ENCODE measurements around the gene GNAT2.

DNA sequence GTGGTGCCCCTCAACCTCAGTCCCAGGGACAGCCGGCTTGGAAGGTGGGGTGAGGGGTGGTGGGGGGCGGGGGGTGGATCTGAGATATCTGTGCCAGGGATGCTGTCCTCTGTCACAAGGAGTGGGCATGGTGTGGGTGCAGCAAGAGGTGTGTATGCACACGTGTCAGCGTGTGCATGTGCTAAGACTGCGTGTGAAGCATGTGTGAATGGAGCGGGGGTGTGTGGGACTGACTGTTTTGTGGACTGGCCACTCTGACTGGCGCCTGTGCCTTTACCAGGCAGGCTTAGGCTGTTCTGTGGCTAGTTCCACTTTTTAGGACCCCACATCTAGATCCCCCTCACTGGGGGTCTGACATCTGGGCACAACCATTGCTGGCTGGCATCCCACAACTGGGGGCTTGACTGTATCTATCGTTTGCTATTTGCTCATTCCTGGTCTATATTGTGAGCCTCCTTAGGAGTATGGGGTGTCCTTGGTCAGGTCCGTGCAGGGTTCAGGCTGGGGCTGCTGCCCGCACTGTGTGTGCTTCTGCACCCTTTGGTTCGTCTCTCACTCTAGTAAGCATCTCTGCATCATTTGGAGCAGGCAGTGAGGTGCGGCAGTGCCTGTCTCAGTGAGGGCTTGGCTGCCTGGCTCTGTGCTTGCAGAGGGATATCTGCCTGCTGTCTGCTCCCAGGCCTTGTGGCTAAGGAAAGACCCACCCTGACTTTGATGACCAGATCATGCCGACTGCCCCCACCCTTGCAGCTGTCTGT, 2.1 kb upstream of the GNAT2 start:
- no peak for TF ChIP-seq POLR2A (IDR thresholded peaks at IDR 0.05)
- TF ChIP-seq, protein P1, sequence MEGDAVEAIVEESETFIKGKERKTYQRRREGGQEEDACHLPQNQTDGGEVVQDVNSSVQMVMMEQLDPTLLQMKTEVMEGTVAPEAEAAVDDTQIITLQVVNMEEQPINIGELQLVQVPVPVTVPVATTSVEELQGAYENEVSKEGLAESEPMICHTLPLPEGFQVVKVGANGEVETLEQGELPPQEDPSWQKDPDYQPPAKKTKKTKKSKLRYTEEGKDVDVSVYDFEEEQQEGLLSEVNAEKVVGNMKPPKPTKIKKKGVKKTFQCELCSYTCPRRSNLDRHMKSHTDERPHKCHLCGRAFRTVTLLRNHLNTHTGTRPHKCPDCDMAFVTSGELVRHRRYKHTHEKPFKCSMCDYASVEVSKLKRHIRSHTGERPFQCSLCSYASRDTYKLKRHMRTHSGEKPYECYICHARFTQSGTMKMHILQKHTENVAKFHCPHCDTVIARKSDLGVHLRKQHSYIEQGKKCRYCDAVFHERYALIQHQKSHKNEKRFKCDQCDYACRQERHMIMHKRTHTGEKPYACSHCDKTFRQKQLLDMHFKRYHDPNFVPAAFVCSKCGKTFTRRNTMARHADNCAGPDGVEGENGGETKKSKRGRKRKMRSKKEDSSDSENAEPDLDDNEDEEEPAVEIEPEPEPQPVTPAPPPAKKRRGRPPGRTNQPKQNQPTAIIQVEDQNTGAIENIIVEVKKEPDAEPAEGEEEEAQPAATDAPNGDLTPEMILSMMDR (IDR thresholded peaks at IDR 0.05): no peak
- no peak for TF ChIP-seq POLR2AphosphoS5 (IDR thresholded peaks at IDR 0.05)
- no peak for TF ChIP-seq EP300 (IDR thresholded peaks at IDR 0.05; ENCODE audit: low read depth)
